ENCODE measurements around the gene TAF4. TPM values are rescaled to one million over a fixed set of nuclear protein-coding genes. Genes with fewer than 3 reads are reported as not detected.

TAF4 gene
- 2.5 and 3.1 TPM in 2 replicates for total RNA-seq (2014; rRNA removed; shearing (Covaris generic))

- DNase-seq (ENCODE audit: low read depth), result peak; percentile 81
Observed at GRCh38 chr20:62065674-62066338, at the start of gene TAF4. TAF4 (minus strand) TSS chr20:62065881; CDS start chr20:62065810, 71 bp downstream.

GRCh38 chr20:62114894-62115293, 49.2 kb upstream of the TAF4 start:
- DNase-seq (ENCODE audit: low read depth), result no peak

- DNase-seq (ENCODE audit: low read depth), result no peak
Observed at GRCh38 chr20:62112368-62112767, 46.7 kb upstream of the TAF4 start.

- DNase-seq (ENCODE audit: low read depth), result no peak
Observed at GRCh38 chr20:62111148-62111547, 45.5 kb upstream of the TAF4 start.

GRCh38 chr20:62105592-62105991, 39.9 kb upstream of the TAF4 start:
- no peak for DNase-seq (ENCODE audit: low read depth)

- DNase-seq (ENCODE audit: low read depth), result no peak
Observed at GRCh38 chr20:62104791-62105345, 39.2 kb upstream of the TAF4 start.

- no peak for DNase-seq (ENCODE audit: low read depth)
Observed at GRCh38 chr20:62104234-62104789, 38.6 kb upstream of the TAF4 start.

GRCh38 chr20:62103508-62104233, 38.0 kb upstream of the TAF4 start:
- DNase-seq (ENCODE audit: low read depth), result no peak

GRCh38 chr20:62101078-62101477, 35.4 kb upstream of the TAF4 start:
- no peak for DNase-seq (ENCODE audit: low read depth)

- DNase-seq (ENCODE audit: low read depth), result no peak
Observed at GRCh38 chr20:62097881-62098407, 32.3 kb upstream of the TAF4 start.

- DNase-seq (ENCODE audit: low read depth), result no peak
Observed at GRCh38 chr20:62096421-62097380, 31.0 kb upstream of the TAF4 start.

GRCh38 chr20:62089393-62089792, 23.7 kb upstream of the TAF4 start:
- no peak for DNase-seq (ENCODE audit: low read depth)

- DNase-seq (ENCODE audit: low read depth), result peak; percentile 80
Observed at GRCh38 chr20:62088258-62089127, 22.8 kb upstream of the TAF4 start.

GRCh38 chr20:62087632-62088031, 22.0 kb upstream of the TAF4 start:
- DNase-seq (ENCODE audit: low read depth), result no peak

- no peak for DNase-seq (ENCODE audit: low read depth)
Observed at GRCh38 chr20:62087227-62087626, 21.5 kb upstream of the TAF4 start.

- no peak for DNase-seq (ENCODE audit: low read depth)
Observed at GRCh38 chr20:62085206-62085605, 19.5 kb upstream of the TAF4 start.

GRCh38 chr20:62084224-62084623, 18.5 kb upstream of the TAF4 start:
- DNase-seq (ENCODE audit: low read depth), result peak; percentile 71

- no peak for DNase-seq (ENCODE audit: low read depth)
Observed at GRCh38 chr20:62083312-62083711, 17.6 kb upstream of the TAF4 start.

- DNase-seq (ENCODE audit: low read depth), result no peak
Observed at GRCh38 chr20:62080249-62080990, 14.7 kb upstream of the TAF4 start.

- DNase-seq (ENCODE audit: low read depth), result no peak
Observed at GRCh38 chr20:62079166-62079565, 13.5 kb upstream of the TAF4 start.
